ENCODE measurements around the gene KANK4.

The KANK4 gene

GRCh38 chr1:62304515-62304914 is 14.7 kb downstream of the KANK4 start:
- TF ChIP-seq CTCF (conservative IDR thresholded peaks at IDR 0.05), result no peak
- no peak overlapping the region for H3K27ac ChIP-seq

- no peak overlapping the region for H3K27ac ChIP-seq
- no peak for TF ChIP-seq CTCF (conservative IDR thresholded peaks at IDR 0.05)
These were observed 17.4 kb downstream of the KANK4 start for GRCh38 chr1:62301726-62302390.

GRCh38 chr1:62299426-62300200 is 19.6 kb downstream of the KANK4 start:
- no peak for TF ChIP-seq CTCF (conservative IDR thresholded peaks at IDR 0.05)
- H3K27ac ChIP-seq, result peak overlapping the region; percentile 37; the same call in 1 of the 2 replicates

GRCh38 chr1:62295921-62296491 is 23.2 kb downstream of the KANK4 start:
- no peak for TF ChIP-seq CTCF (conservative IDR thresholded peaks at IDR 0.05)
- H3K27ac ChIP-seq, result no peak overlapping the region

GRCh38 chr1:62294261-62294660 is 25.0 kb downstream of the KANK4 start:
- TF ChIP-seq CTCF (conservative IDR thresholded peaks at IDR 0.05), result peak; percentile 38; the same call in 1 of the 2 replicates
- no peak overlapping the region for H3K27ac ChIP-seq

GRCh38 chr1:62288662-62289061 is 30.6 kb downstream of the KANK4 start:
- no peak overlapping the region for H3K27ac ChIP-seq
- TF ChIP-seq CTCF (conservative IDR thresholded peaks at IDR 0.05), result no peak

- H3K27ac ChIP-seq, result no peak overlapping the region
- no peak for TF ChIP-seq CTCF (conservative IDR thresholded peaks at IDR 0.05)
These were observed 31.0 kb downstream of the KANK4 start for GRCh38 chr1:62288224-62288623.
